A673 (cell line): Measurements from ENCODE around the gene SETD9. TPM values are rescaled to one million over a fixed set of nuclear protein-coding genes. Genes with fewer than 3 reads are reported as not detected.

ENCODE experiments used
- BruUV-seq: library from RNA; stranded (reverse); fragments of 400-500 nt; replicated peaks from 2 replicates; lab custom pipeline; 2021; lab: Mats Ljungman, UMichigan
- CTCF ChIA-PET: fragments of 300-600 bp; sonication (Branson Sonifier 250); formaldehyde crosslinking; loops from one replicate; lab custom pipeline; 2022; ENCODE audit warnings: antibody characterized with exemption; lab: Charles Lee
- POLR2A ChIA-PET: fragments of 300-600 bp; sonication (Branson Sonifier 250); formaldehyde crosslinking; loops from one replicate; lab custom pipeline; 2022; ENCODE audit warnings: antibody characterized with exemption; ENCODE audit not compliant: low non-redundant PET; lab: Charles Lee
- DNase-seq: peaks from one replicate; pipeline ENCODE4 v3.0.0-alpha.2; 2015; ENCODE audit warnings: low spot score
- H3K27ac ChIP-seq: fragments of 200-600 bp; sonication (generic); 2 replicates; pipeline ENCODE4 v1.5.1; 2016; ENCODE audit warnings: mixed run types, low read depth, mild to moderate bottlenecking, mixed read lengths, antibody characterized with exemption, low read length; ENCODE audit not compliant: poor library complexity, severe bottlenecking
- H3K27me3 ChIP-seq: fragments of 200-600 bp; sonication (generic); replicated peaks from 2 replicates; pipeline ENCODE4 v1.6.1; 2017; ENCODE audit warnings: mixed run types, low read depth, mild to moderate bottlenecking, mixed read lengths, antibody characterized with exemption, low read length; ENCODE audit not compliant: insufficient read depth, poor library complexity
- H3K36me3 ChIP-seq: fragments of 200-600 bp; sonication (generic); 2 replicates; pipeline ENCODE4 v1.6.1; 2016; ENCODE audit warnings: mixed run types, mild to moderate bottlenecking, mixed read lengths, antibody characterized with exemption, low read length; ENCODE audit not compliant: insufficient read depth, poor library complexity, severe bottlenecking
- H3K4me1 ChIP-seq: fragments of 200-600 bp; sonication (generic); 2 replicates; pipeline ENCODE4 v1.6.1; 2017; ENCODE audit warnings: mixed run types, mild to moderate bottlenecking, mixed read lengths, antibody characterized with exemption, low read length; ENCODE audit not compliant: insufficient read depth, poor library complexity, severe bottlenecking
- H3K4me3 ChIP-seq: fragments of 200-600 bp; sonication (generic); 2 replicates; pipeline ENCODE4 v1.5.1; 2016; ENCODE audit warnings: low read depth, mixed run types, mild to moderate bottlenecking, mixed read lengths, low read length; ENCODE audit not compliant: poor library complexity, severe bottlenecking
- H3K9me3 ChIP-seq: fragments of 200-600 bp; sonication (generic); 2 replicates; pipeline ENCODE4 v1.6.1; 2016; ENCODE audit warnings: mixed run types, low read depth, mild to moderate bottlenecking, mixed read lengths, antibody characterized with exemption, low read length; ENCODE audit not compliant: poor library complexity, severe bottlenecking
- EZH2 ChIP-seq: fragments of 200-600 bp; sonication (generic); IDR thresholded peaks from 2 replicates; pipeline ENCODE4 v1.6.1; 2017; ENCODE audit warnings: borderline replicate concordance, low read depth, mild to moderate bottlenecking, mixed read lengths, antibody characterized with exemption, low read length; ENCODE audit not compliant: poor library complexity, severe bottlenecking
- intact Hi-C: fragments of 100-400 bp; cut with micrococcal nuclease; formaldehyde crosslinking; loops from one replicate; pipeline ENCODE4 v1.10.0; 2022; ENCODE audit not compliant: unreplicated experiment
- total RNA-seq: library from RNA; stranded (reverse); gene quantifications from 2 replicates; pipeline ENCODE4 v1.2.3, GENCODE V29; 2021
- TF ChIP-seq, protein P1 (sequence below): fragments of 300-800, 200-600 bp; sonication (generic); conservative IDR thresholded peaks from 2 replicates; pipeline ENCODE4 v1.5.1; 2017; ENCODE audit warnings: low read depth, mild to moderate bottlenecking, antibody characterized with exemption, low read length, moderate library complexity, mixed read lengths

SETD9 gene
- total RNA-seq, 1 experiment from 2014 or later: 10.0 TPM

DNA sequence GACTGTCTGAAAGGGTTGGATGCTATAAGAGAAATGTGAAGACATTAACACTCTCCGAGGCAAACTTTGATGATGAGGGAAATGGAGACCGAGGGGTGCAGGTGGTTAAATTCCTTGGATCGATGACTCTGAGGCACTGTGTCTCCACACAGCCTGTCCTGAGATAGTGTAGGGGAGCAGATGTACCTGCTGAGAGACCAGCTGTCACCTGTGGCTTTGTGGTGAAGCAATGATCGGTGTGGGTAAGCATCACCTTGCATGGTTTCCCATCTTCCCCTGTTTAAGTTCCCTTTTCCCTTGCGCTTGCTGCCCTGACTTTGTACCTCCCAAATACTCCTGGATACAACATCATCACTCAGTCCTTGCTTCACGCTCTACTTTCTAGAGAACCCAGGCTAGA lies 52.4 kb downstream of the SETD9 start:
- H3K36me3 ChIP-seq: no peaks in the 10 kb centered on the region
- POLR2A ChIA-PET: no interaction called here
- intact Hi-C loops: no loop called here
- no TSS peak for BruUV-seq
- TF ChIP-seq, protein P1, sequence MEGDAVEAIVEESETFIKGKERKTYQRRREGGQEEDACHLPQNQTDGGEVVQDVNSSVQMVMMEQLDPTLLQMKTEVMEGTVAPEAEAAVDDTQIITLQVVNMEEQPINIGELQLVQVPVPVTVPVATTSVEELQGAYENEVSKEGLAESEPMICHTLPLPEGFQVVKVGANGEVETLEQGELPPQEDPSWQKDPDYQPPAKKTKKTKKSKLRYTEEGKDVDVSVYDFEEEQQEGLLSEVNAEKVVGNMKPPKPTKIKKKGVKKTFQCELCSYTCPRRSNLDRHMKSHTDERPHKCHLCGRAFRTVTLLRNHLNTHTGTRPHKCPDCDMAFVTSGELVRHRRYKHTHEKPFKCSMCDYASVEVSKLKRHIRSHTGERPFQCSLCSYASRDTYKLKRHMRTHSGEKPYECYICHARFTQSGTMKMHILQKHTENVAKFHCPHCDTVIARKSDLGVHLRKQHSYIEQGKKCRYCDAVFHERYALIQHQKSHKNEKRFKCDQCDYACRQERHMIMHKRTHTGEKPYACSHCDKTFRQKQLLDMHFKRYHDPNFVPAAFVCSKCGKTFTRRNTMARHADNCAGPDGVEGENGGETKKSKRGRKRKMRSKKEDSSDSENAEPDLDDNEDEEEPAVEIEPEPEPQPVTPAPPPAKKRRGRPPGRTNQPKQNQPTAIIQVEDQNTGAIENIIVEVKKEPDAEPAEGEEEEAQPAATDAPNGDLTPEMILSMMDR: no peak
- TF ChIP-seq EZH2: no peak
- no peaks in the 10 kb centered on the region for H3K4me1 ChIP-seq
- H3K4me3 ChIP-seq: no peak overlapping the region
- no peaks in the 10 kb centered on the region for H3K9me3 ChIP-seq
- DNase-seq: no peak
- no peak overlapping the region for H3K27ac ChIP-seq
- H3K27me3 ChIP-seq: peaks cover 53% of the 10 kb centered on the region
- CTCF ChIA-PET: no interaction called here

- no peaks in the 10 kb centered on the region for H3K36me3 ChIP-seq
- intact Hi-C loops: no loop called here
- H3K4me3 ChIP-seq: no peak overlapping the region
- no peak overlapping the region for H3K27ac ChIP-seq
- no peak for DNase-seq
- no peak for TF ChIP-seq EZH2
- TF ChIP-seq, protein P1: no peak
- no peaks in the 10 kb centered on the region for H3K9me3 ChIP-seq
- CTCF ChIA-PET: no interaction called here
- H3K4me1 ChIP-seq: no peaks in the 10 kb centered on the region
- POLR2A ChIA-PET: no interaction called here
- no TSS peak for BruUV-seq
- H3K27me3 ChIP-seq: peaks cover 47% of the 10 kb centered on the region
Measured at GRCh38 chr5:56962286-56962685, 52.9 kb downstream of the SETD9 start.

- H3K4me1 ChIP-seq: no peaks in the 10 kb centered on the region
- POLR2A ChIA-PET: no interaction called here
- intact Hi-C loops: no loop called here
- CTCF ChIA-PET: no interaction called here
- no peaks in the 10 kb centered on the region for H3K9me3 ChIP-seq
- no peak overlapping the region for H3K4me3 ChIP-seq
- DNase-seq: no peak
- BruUV-seq: no TSS peak
- peaks cover 40% of the 10 kb centered on the region for H3K27me3 ChIP-seq
- TF ChIP-seq, protein P1: no peak
- TF ChIP-seq EZH2: no peak
- no peak overlapping the region for H3K27ac ChIP-seq
- no peaks in the 10 kb centered on the region for H3K36me3 ChIP-seq
Measured at GRCh38 chr5:56963246-56963645, 53.9 kb downstream of the SETD9 start.
